H1 (cell line): ENCODE measurements around the gene NOTCH2. TPM values are rescaled to one million over a fixed set of nuclear protein-coding genes. Genes with fewer than 3 reads are reported as not detected.

Source experiments
- CTCF ChIA-PET: fragments of 300-600 bp; sonication (Branson Sonifier 250); formaldehyde crosslinking; loops from one replicate; lab custom pipeline; 2021; ENCODE audit not compliant: partially characterized antibody; lab: Charles Lee
- POLR2A ChIA-PET: fragments of 300-600 bp; sonication (Branson Sonifier 250); formaldehyde crosslinking; loops from one replicate; lab custom pipeline; 2021; ENCODE audit warnings: inconsistent platforms; ENCODE audit not compliant: partially characterized antibody; lab: Charles Lee
- DNase-seq, 2 experiments: peaks; one replicate each; pipeline versions ENCODE4 v3.0.0 to v3.0.0-alpha.2; 2010 to 2022; ENCODE audit warnings: low spot score in 2 of 2, low read depth in 1 of 2, mixed read lengths in 1 of 2
- FAIRE-seq: peaks from 2 replicates; lab custom pipeline; 2011; peaks lifted over from hg19 to GRCh38; lab: Jason Lieb, UNC
- H2AFZ ChIP-seq: 2 replicates; pipeline ENCODE4 v1.8.1; 2012; ENCODE audit warnings: low read length, inconsistent platforms
- H2AK5ac ChIP-seq: 2 replicates; pipeline ENCODE4 v1.6.1; 2013; ENCODE audit warnings: low read depth, low read length
- H2BK120ac ChIP-seq: replicated peaks from 2 replicates; pipeline ENCODE3; 2013; ENCODE audit warnings: low read depth, low read length, inconsistent platforms
- H2BK12ac ChIP-seq: 2 replicates; pipeline ENCODE4 v1.6.1; 2013; ENCODE audit warnings: low read depth, low read length
- H2BK15ac ChIP-seq: 2 replicates; pipeline ENCODE4 v1.6.1; 2013; ENCODE audit warnings: low read length
- H2BK20ac ChIP-seq: 2 replicates; pipeline ENCODE4 v1.6.1; 2013; ENCODE audit warnings: low read length
- H2BK5ac ChIP-seq: 2 replicates; pipeline ENCODE4 v1.6.1; 2013; ENCODE audit warnings: low read depth, low read length
- H3K14ac ChIP-seq: 2 replicates; pipeline ENCODE4 v1.6.1; 2013; ENCODE audit warnings: inconsistent platforms; ENCODE audit not compliant: insufficient read length
- H3K18ac ChIP-seq: 2 replicates; pipeline ENCODE4 v1.6.1; 2013; ENCODE audit warnings: low read length; ENCODE audit errors: extremely low read depth
- H3K23ac ChIP-seq: 2 replicates; pipeline ENCODE4 v1.6.1; 2013; ENCODE audit warnings: inconsistent platforms; ENCODE audit not compliant: insufficient read length
- H3K23me2 ChIP-seq: 2 replicates; pipeline ENCODE4 v1.6.1; 2013; ENCODE audit warnings: low read depth, low read length
- H3K27ac ChIP-seq: 2 replicates; pipeline ENCODE4 v1.6.1; 2011; ENCODE audit warnings: low read depth, low read length, inconsistent platforms
- H3K27me3 ChIP-seq, 4 experiments: replicated peaks in 1 of 4; 1 replicate in 1 of 4; 2 replicates in 3 of 4; pipeline versions ENCODE4 v1.6.1 to v1.8.1; 2011 to 2013; ENCODE audit warnings: low read length in 3 of 4, mild to moderate bottlenecking in 3 of 4, inconsistent platforms in 2 of 4, mixed read lengths in 2 of 4, moderate library complexity in 1 of 4; ENCODE audit not compliant: control insufficient read depth in 3 of 4, insufficient read depth in 3 of 4; ENCODE audit errors: extremely low read depth in 1 of 4
- H3K36me3 ChIP-seq, 4 experiments: 2 replicates each; pipeline versions ENCODE4 v1.6.1 to v1.8.1; 2011 to 2013; ENCODE audit warnings: mild to moderate bottlenecking in 4 of 4, low read length in 3 of 4, moderate library complexity in 2 of 4, control low read depth in 1 of 4, inconsistent platforms in 1 of 4; ENCODE audit not compliant: insufficient read depth in 4 of 4, control insufficient read depth in 2 of 4
- H3K4ac ChIP-seq: replicated peaks from 2 replicates; pipeline ENCODE3; 2013; ENCODE audit warnings: low read length, low read depth, mixed read lengths, inconsistent platforms; ENCODE audit not compliant: insufficient read length
- H3K4me1 ChIP-seq, 4 experiments: replicated peaks in 1 of 4; 1 replicate in 1 of 4; 2 replicates in 3 of 4; pipeline versions ENCODE4 v1.6.1 to v1.8.1; 2011 to 2013; ENCODE audit warnings: low read length in 3 of 4, inconsistent platforms in 2 of 4, mixed read lengths in 1 of 4; ENCODE audit not compliant: insufficient read depth in 4 of 4, control insufficient read depth in 3 of 4
- H3K4me2 ChIP-seq, 2 experiments: 2 replicates each; pipeline versions ENCODE4 v1.6.1 to v1.8.1; 2011 to 2013; ENCODE audit warnings: low read depth in 2 of 2, low read length in 2 of 2, control low read depth in 1 of 2, inconsistent platforms in 1 of 2, mild to moderate bottlenecking in 1 of 2; ENCODE audit not compliant: insufficient read depth in 1 of 2
- H3K4me3 ChIP-seq, 4 experiments: fragments of 200-600, 300-600 bp in 1 of 4; sonication (generic), shearing (Covaris generic), sonication (Bioruptor Twin) in 1 of 4; 2 replicates each; pipeline versions ENCODE4 v1.5.1 to v1.8.1; 2011 to 2016; ENCODE audit warnings: low read length in 4 of 4, low read depth in 3 of 4, control low read depth in 2 of 4, inconsistent platforms in 2 of 4, mild to moderate bottlenecking in 2 of 4, mixed read lengths in 1 of 4, moderate library complexity in 1 of 4; ENCODE audit not compliant: insufficient read depth in 2 of 4; ENCODE audit errors: extremely low read depth in 1 of 4
- H3K56ac ChIP-seq: replicated peaks from 2 replicates; pipeline ENCODE3; 2013; ENCODE audit warnings: low read depth, mild to moderate bottlenecking, mixed read lengths, low read length, inconsistent platforms; ENCODE audit not compliant: insufficient read length
- H3K79me1 ChIP-seq: 2 replicates; pipeline ENCODE4 v1.6.1; 2013; ENCODE audit warnings: low read depth, low read length, control low read depth
- H3K79me2 ChIP-seq, 2 experiments: 2 replicates each; pipeline versions ENCODE4 v1.6.1 to v1.8.1; 2012 to 2013; ENCODE audit warnings: low read length in 2 of 2, mild to moderate bottlenecking in 2 of 2, inconsistent platforms in 1 of 2; ENCODE audit not compliant: insufficient read depth in 2 of 2, control insufficient read depth in 1 of 2
- H3K9ac ChIP-seq, 4 experiments: replicated peaks in 1 of 4; 1 replicate in 1 of 4; 2 replicates in 3 of 4; pipeline versions ENCODE4 v1.6.1 to v1.8.1; 2011 to 2013; ENCODE audit warnings: low read depth in 3 of 4, low read length in 3 of 4, control low read depth in 2 of 4, mild to moderate bottlenecking in 2 of 4, moderate library complexity in 2 of 4, inconsistent platforms in 1 of 4; ENCODE audit errors: extremely low read depth in 1 of 4
- H3K9me3 ChIP-seq, 2 experiments: 2 replicates each; pipeline versions ENCODE4 v1.6.1 to v1.8.1; 2012 to 2013; ENCODE audit warnings: mild to moderate bottlenecking in 2 of 2, moderate library complexity in 2 of 2, control low read depth in 1 of 2, inconsistent platforms in 1 of 2, low read depth in 1 of 2, low read length in 1 of 2, mixed read lengths in 1 of 2; ENCODE audit not compliant: insufficient read depth in 2 of 2
- H4K20me1 ChIP-seq, 2 experiments: replicated peaks in 1 of 2; 2 replicates each; pipeline versions ENCODE3 to v1.8.1; 2011 to 2013; ENCODE audit warnings: inconsistent platforms in 2 of 2, low read length in 2 of 2, mild to moderate bottlenecking in 1 of 2; ENCODE audit not compliant: insufficient read depth in 2 of 2, control insufficient read depth in 1 of 2
- H4K5ac ChIP-seq: 2 replicates; pipeline ENCODE4 v1.6.1; 2013; ENCODE audit warnings: low read length, low read depth, mixed read lengths, inconsistent platforms; ENCODE audit not compliant: insufficient read length
- H4K8ac ChIP-seq: 2 replicates; pipeline ENCODE4 v1.8.0; 2013; ENCODE audit warnings: mild to moderate bottlenecking, moderate library complexity, low read length, inconsistent platforms; ENCODE audit not compliant: insufficient read depth; ENCODE audit errors: extremely low read depth
- H4K91ac ChIP-seq: replicated peaks from 2 replicates; pipeline ENCODE3; 2013; ENCODE audit warnings: low read length, mixed read lengths, inconsistent platforms; ENCODE audit not compliant: insufficient read length
- ASH2L ChIP-seq: fragments of 200-600, 300-600 bp; sonication (generic); IDR thresholded peaks from one replicate; pipeline ENCODE4 v1.7.1; 2017; ENCODE audit warnings: low read length
- CBX5 ChIP-seq: fragments of 300-800, 300-1000 bp; sonication (generic); IDR thresholded peaks from 2 replicates; pipeline ENCODE4 v1.7.1; 2016; ENCODE audit warnings: antibody characterized with exemption, low read length, low read depth
- CREB1 ChIP-seq: IDR thresholded peaks from 2 replicates; pipeline ENCODE4 v1.6.1; 2012; ENCODE audit warnings: inconsistent platforms
- EZH2 ChIP-seq: fragments of 200-600 bp; sonication (generic); IDR thresholded peaks from 2 replicates; pipeline ENCODE4 v1.7.1; 2012; ENCODE audit warnings: low read depth, mild to moderate bottlenecking, moderate library complexity, low read length, inconsistent platforms; ENCODE audit not compliant: severe bottlenecking
- FOSL1 ChIP-seq: IDR thresholded peaks from 2 replicates; pipeline ENCODE4 v1.6.1; 2011; ENCODE audit warnings: mild to moderate bottlenecking, low read depth, low read length, moderate library complexity; ENCODE audit not compliant: insufficient read depth
- GABPA ChIP-seq: IDR thresholded peaks from 2 replicates; pipeline ENCODE4 v1.6.1; 2011; ENCODE audit warnings: mild to moderate bottlenecking, low read length, moderate library complexity, borderline replicate concordance; ENCODE audit not compliant: insufficient read depth
- GTF2F1 ChIP-seq: IDR thresholded peaks from 2 replicates; pipeline ENCODE4 v1.6.1; 2012; ENCODE audit warnings: low read depth, low read length, improper control_type of control experiment, borderline replicate concordance
- HDAC2 ChIP-seq, 2 experiments: fragments of 300-600 bp in 1 of 2; sonication (generic) in 1 of 2; IDR thresholded peaks; 2 replicates each; pipeline ENCODE4 v1.6.1; 2011 to 2012; ENCODE audit warnings: low read depth in 2 of 2, low read length in 2 of 2, mild to moderate bottlenecking in 2 of 2, moderate library complexity in 2 of 2, borderline replicate concordance in 1 of 2, inconsistent platforms in 1 of 2
- HDAC6 ChIP-seq: IDR thresholded peaks from one replicate; pipeline ENCODE4 v1.7.1; 2012; ENCODE audit warnings: low read depth, mild to moderate bottlenecking, inconsistent platforms, low read length, moderate library complexity
- JUN ChIP-seq: IDR thresholded peaks from 2 replicates; pipeline ENCODE4 v1.6.1; 2011; ENCODE audit warnings: low read depth, mild to moderate bottlenecking, improper control_type of control experiment, low read length
- JUND ChIP-seq: IDR thresholded peaks from 2 replicates; pipeline ENCODE4 v1.6.1; 2011; ENCODE audit warnings: mild to moderate bottlenecking, improper control_type of control experiment, low read length
- SRF ChIP-seq: IDR thresholded peaks from 2 replicates; pipeline ENCODE4 v1.6.1; 2011; ENCODE audit warnings: mild to moderate bottlenecking, low read depth, low read length, moderate library complexity
- ZNF274 ChIP-seq: IDR thresholded peaks from 2 replicates; pipeline ENCODE4 v1.7.0; 2012; ENCODE audit warnings: low read length, borderline replicate concordance; ENCODE audit errors: extremely low read depth
- WGBS, 2 experiments: shearing (Covaris generic) in 1 of 2; methylation state at CpG; one replicate each; pipeline versions ENCODE4 v1.1.6 to v1.1.7; 2013 to 2015; ENCODE audit warnings: low lambda C conversion rate in 2 of 2, mixed read lengths in 2 of 2, inconsistent platforms in 1 of 2, low coverage in 1 of 2, missing lambda C conversion rate in 1 of 2; ENCODE audit not compliant: insufficient replicate concordance in 2 of 2, insufficient coverage in 1 of 2, insufficient read length in 1 of 2; ENCODE audit errors: extremely low coverage in 1 of 2, missing lambda C conversion rate in 1 of 2; 5-methylcytosine and 5-hydroxymethylcytosine counted together
- polyA plus RNA-seq, 7 experiments: library from polyadenylated mRNA; depleted of rRNA in 3 of 7; stranded (reverse) in 5 of 7; unstranded in 2 of 7; fragments of >200 nt in 5 of 7; fragments of 200-250 nt in 2 of 7; gene quantifications; 1 replicate in 5 of 7; 2 replicates in 1 of 7; 4 replicates in 1 of 7; pipeline versions ENCODE4 v1.2.1 to v1.2.3, GENCODE V29; 2011 to 2013; ENCODE audit warnings: missing spikeins in 2 of 7, mixed read lengths in 2 of 7
- total RNA-seq: library from RNA; stranded (reverse); fragmentation: NEBNext Ultra II Directional; extraction: Animal tissue kit (Norgen Biotek cat#: 25700); gene quantifications from 2 replicates; pipeline ENCODE4 v1.2.1, GENCODE V29; 2021

The NOTCH2 gene
- total and polyA plus RNA-seq, 2 of the 8 experiments (the other 6 are each of a cell fraction or from before 2014, with no cell fraction given) = 17.7 to 63.0 TPM

GRCh38 chr1:119873135-119874015, 196.1 kb downstream of the NOTCH2 start:
- Histone ChIP-seq H3K14ac (no peak overlapping the region), H3K56ac (no peak overlapping the region), H3K4ac (no peak overlapping the region), H3K4me1 (no peaks in the 10 kb centered on the region), H3K79me1 (no peaks in the 10 kb centered on the region), H2AFZ (no peak overlapping the region), H3K79me2 (no peaks in the 10 kb centered on the region), H3K4me2 (no peak overlapping the region), H2BK20ac (no peak overlapping the region), H3K18ac (no peak overlapping the region), H3K36me3 (no peaks in the 10 kb centered on the region), H4K20me1 (no peaks in the 10 kb centered on the region), H3K4me3 (no peak overlapping the region), H3K9me3 (no peaks in the 10 kb centered on the region), H2BK15ac (no peak overlapping the region), H3K27me3 (no peaks in the 10 kb centered on the region; a peak in 1 of 7 replicates), H4K91ac (no peak overlapping the region), H3K23me2 (peaks cover 2% of the 10 kb centered on the region; the same call in 1 of the 2 replicates), H4K8ac (no peak overlapping the region), H3K27ac (no peak overlapping the region), H2BK5ac (no peak overlapping the region), H2AK5ac (no peak overlapping the region), H3K23ac (no peak overlapping the region), H2BK120ac (no peak overlapping the region), H4K5ac (no peak overlapping the region), H3K9ac (no peak overlapping the region), H2BK12ac (no peak overlapping the region)
- DNase-seq = no peak
- POLR2A ChIA-PET = no interaction called here
- CTCF ChIA-PET = interaction anchor here (0.9 to 1.5 kb wide), 6 partner anchors 12 to 397 kb away, joined by 3 to 5 read pairs (median 4); no protein-coding TSS in a partner anchor
- no peak for FAIRE-seq
- 86% methylated on average over 4 of the region's 4 CpGs; no CpG with 5 or more reads in 1 of the 2 experiments for WGBS, 2 experiments
- no peak for TF ChIP-seq ASH2L
- TF ChIP-seq JUN = no peak
- TF ChIP-seq CREB1 = no peak
- no peak for TF ChIP-seq ZNF274
- TF ChIP-seq HDAC6 = no peak
- no peak for TF ChIP-seq GABPA
- TF ChIP-seq GTF2F1 = no peak
- TF ChIP-seq JUND = no peak
- no peak for TF ChIP-seq CBX5
- no peak for TF ChIP-seq SRF
- TF ChIP-seq HDAC2 (IDR thresholded peaks at IDR 0.05; ENCODE audit: borderline replicate concordance in 1 of 2, low read depth in 2 of 2, low read length in 2 of 2) = no peak
- no peak for TF ChIP-seq EZH2
- TF ChIP-seq FOSL1 = no peak
